HepG2 (cell line): ENCODE measurements around the gene BCAS3. TPM values are rescaled to one million over a fixed set of nuclear protein-coding genes. Genes with fewer than 3 reads are reported as not detected.

Experiments
- CEBPG ChIP-seq: IDR thresholded peaks from 2 replicates; pipeline ENCODE4 v1.6.1; 2016
- FIP1L1 ChIP-seq: fragments of 200-400 bp; formaldehyde crosslinking; IDR thresholded peaks from 2 replicates; pipeline ENCODE4 v1.6.1; 2018; ENCODE audit warnings: low read depth, mild to moderate bottlenecking, low read length, moderate library complexity, borderline replicate concordance; ENCODE audit not compliant: insufficient read depth
- HHEX ChIP-seq: IDR thresholded peaks from 2 replicates; pipeline ENCODE4 v1.6.1; 2016; ENCODE audit warnings: control low read depth
- JDP2 ChIP-seq: sonication (generic); formaldehyde crosslinking; IDR thresholded peaks from 2 replicates; pipeline ENCODE4 v1.8.1; 2022; ENCODE audit warnings: missing genetic modification reagents, borderline replicate concordance
- MTF1 ChIP-seq: sonication (generic); formaldehyde crosslinking; IDR thresholded peaks from 2 replicates; pipeline ENCODE4 v1.5.0; 2020; ENCODE audit warnings: missing genetic modification reagents
- RAD21 ChIP-seq: fragments of 450-650 bp; formaldehyde crosslinking; IDR thresholded peaks from 2 replicates; pipeline ENCODE4 v1.5.0; 2020; ENCODE audit warnings: mild to moderate bottlenecking
- SAP130 ChIP-seq: IDR thresholded peaks from 2 replicates; pipeline ENCODE4 v1.6.1; 2016; ENCODE audit warnings: low read depth
- TGIF2 ChIP-seq: IDR thresholded peaks from 2 replicates; pipeline ENCODE4 v1.6.1; 2016; ENCODE audit warnings: control low read depth, missing compliant biosample characterization
- THYN1 ChIP-seq: sonication (generic); formaldehyde crosslinking; IDR thresholded peaks from 2 replicates; pipeline ENCODE4 v1.8.1; 2023; ENCODE audit warnings: low read depth, mild to moderate bottlenecking, moderate library complexity, missing genetic modification reagents, borderline replicate concordance
- XRCC5 ChIP-seq: fragments of 200-400 bp; formaldehyde crosslinking; optimal IDR thresholded peaks from 2 replicates; pipeline ENCODE3; 2017; ENCODE audit warnings: mild to moderate bottlenecking, low read length
- ZNF292 ChIP-seq: sonication (generic); formaldehyde crosslinking; IDR thresholded peaks from 2 replicates; pipeline ENCODE4 v1.8.1; 2022; ENCODE audit warnings: mild to moderate bottlenecking, low read depth, missing genetic modification reagents, borderline replicate concordance
- ZNF709 ChIP-seq: sonication (generic); formaldehyde crosslinking; IDR thresholded peaks from 2 replicates; pipeline ENCODE4 v1.5.0; 2020; ENCODE audit warnings: mild to moderate bottlenecking, missing genetic modification reagents
- ZNF879 ChIP-seq: sonication (generic); formaldehyde crosslinking; IDR thresholded peaks from 2 replicates; pipeline ENCODE4 v1.8.1; 2023; ENCODE audit warnings: missing genetic modification reagents
- polyA plus RNA-seq, 8 experiments: library from polyadenylated mRNA; depleted of rRNA in 3 of 8; stranded (reverse) in 7 of 8; unstranded in 1 of 8; fragments of >200 nt; fragmentation: Illumina TruSeq in 4 of 8; extraction: Trizol in 4 of 8; gene quantifications; 2 replicates each; pipeline versions ENCODE4 v1.2.1 to v1.2.3, GENCODE V29; 2011 to 2016; ENCODE audit warnings: low read depth in 4 of 8, missing spikeins in 1 of 8, mixed read lengths in 1 of 8; ENCODE audit not compliant: insufficient read depth in 1 of 8
- total RNA-seq, 5 experiments: library from RNA; depleted of rRNA; stranded (reverse); fragments of >200 nt; fragmentation: Illumina TruSeq; extraction: Trizol; gene quantifications; 2 replicates each; pipeline ENCODE4 v1.2.3, GENCODE V29; 2016; ENCODE audit warnings: low read depth in 1 of 5
- TF ChIP-seq, protein P1 (sequence below): sonication (generic); formaldehyde crosslinking; IDR thresholded peaks from 2 replicates; pipeline ENCODE4 v1.5.1; 2020; ENCODE audit warnings: mild to moderate bottlenecking, missing genetic modification reagents, moderate library complexity
- TF ChIP-seq, protein P2 (sequence below): sonication (generic); formaldehyde crosslinking; IDR thresholded peaks from 2 replicates; pipeline ENCODE4 v1.4.0; 2020; ENCODE audit warnings: missing genetic modification reagents
- TF ChIP-seq, protein P3 (sequence below): sonication (generic); formaldehyde crosslinking; IDR thresholded peaks from 2 replicates; pipeline ENCODE4 v1.4.0; 2020; ENCODE audit warnings: missing genetic modification reagents
- TF ChIP-seq, protein P4 (sequence below): sonication (generic); formaldehyde crosslinking; IDR thresholded peaks from 2 replicates; pipeline ENCODE4 v1.4.0; 2020; ENCODE audit warnings: missing genetic modification reagents; ENCODE audit errors: not compliant biosample characterization
- TF ChIP-seq, protein P5 (sequence below): sonication (generic); formaldehyde crosslinking; IDR thresholded peaks from 2 replicates; pipeline ENCODE4 v1.4.0; 2020; ENCODE audit warnings: mild to moderate bottlenecking, missing genetic modification reagents

BCAS3 gene
- total and polyA plus RNA-seq, 2 of the 13 experiments (the other 11 are each of a cell fraction or from before 2014, with no cell fraction given), result 10.7 to 11.2 TPM

DNA sequence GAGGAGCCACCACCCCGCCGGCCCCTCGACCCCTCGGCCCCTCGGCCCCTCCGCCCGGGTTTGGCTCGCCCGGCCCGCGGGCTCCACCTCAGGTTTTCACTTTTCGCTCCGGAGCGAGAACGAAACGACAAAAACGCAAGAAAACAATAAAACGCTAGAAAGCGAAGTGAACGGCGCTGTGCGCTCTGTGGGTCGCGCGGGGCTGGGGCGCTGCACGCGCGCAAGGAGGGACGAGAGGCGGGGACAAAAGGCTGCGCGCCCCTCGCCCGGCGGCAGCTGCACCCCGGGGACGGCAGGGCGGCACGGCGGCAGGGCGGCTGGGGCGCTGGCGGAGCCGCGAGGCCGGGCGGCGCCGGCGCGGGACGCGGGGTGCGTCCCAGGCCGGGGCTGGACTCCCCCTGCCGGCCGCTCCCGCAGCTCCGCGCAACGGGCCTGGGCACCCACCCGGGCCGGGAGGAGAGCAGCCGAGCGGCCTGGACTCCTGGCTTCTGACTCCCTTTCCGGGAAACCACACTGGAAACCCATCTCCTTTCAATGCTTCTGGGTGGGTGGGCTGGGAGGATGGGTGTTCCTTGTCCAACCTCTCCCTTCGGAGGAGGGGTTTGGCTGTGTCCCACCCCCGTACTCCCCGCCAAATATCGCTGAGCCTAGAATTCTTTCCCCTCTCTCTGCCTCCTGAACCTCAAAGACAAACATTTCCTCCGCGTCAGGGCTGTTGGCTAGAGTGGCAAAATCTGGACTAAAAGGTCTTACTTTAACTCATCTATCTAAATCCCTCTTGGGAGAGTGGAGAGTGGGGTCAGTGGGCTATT, 731.9 kb downstream of the BCAS3 start (continued):
- TF ChIP-seq ZNF709 (no peak), CEBPG (no peak), TGIF2 (no peak), SAP130 (CRISPR knock-in tag) (no peak), RAD21 (CRISPR knock-in tag) (peak; percentile 96), MTF1 (no peak), THYN1 (CRISPR knock-in tag) (no peak), XRCC5 (peak; percentile 36), ZNF292 (CRISPR knock-in tag) (no peak), HHEX (CRISPR knock-in tag) (no peak), FIP1L1 (no peak), ZNF879 (no peak), JDP2 (CRISPR knock-in tag) (no peak)
- TF ChIP-seq, protein P1, sequence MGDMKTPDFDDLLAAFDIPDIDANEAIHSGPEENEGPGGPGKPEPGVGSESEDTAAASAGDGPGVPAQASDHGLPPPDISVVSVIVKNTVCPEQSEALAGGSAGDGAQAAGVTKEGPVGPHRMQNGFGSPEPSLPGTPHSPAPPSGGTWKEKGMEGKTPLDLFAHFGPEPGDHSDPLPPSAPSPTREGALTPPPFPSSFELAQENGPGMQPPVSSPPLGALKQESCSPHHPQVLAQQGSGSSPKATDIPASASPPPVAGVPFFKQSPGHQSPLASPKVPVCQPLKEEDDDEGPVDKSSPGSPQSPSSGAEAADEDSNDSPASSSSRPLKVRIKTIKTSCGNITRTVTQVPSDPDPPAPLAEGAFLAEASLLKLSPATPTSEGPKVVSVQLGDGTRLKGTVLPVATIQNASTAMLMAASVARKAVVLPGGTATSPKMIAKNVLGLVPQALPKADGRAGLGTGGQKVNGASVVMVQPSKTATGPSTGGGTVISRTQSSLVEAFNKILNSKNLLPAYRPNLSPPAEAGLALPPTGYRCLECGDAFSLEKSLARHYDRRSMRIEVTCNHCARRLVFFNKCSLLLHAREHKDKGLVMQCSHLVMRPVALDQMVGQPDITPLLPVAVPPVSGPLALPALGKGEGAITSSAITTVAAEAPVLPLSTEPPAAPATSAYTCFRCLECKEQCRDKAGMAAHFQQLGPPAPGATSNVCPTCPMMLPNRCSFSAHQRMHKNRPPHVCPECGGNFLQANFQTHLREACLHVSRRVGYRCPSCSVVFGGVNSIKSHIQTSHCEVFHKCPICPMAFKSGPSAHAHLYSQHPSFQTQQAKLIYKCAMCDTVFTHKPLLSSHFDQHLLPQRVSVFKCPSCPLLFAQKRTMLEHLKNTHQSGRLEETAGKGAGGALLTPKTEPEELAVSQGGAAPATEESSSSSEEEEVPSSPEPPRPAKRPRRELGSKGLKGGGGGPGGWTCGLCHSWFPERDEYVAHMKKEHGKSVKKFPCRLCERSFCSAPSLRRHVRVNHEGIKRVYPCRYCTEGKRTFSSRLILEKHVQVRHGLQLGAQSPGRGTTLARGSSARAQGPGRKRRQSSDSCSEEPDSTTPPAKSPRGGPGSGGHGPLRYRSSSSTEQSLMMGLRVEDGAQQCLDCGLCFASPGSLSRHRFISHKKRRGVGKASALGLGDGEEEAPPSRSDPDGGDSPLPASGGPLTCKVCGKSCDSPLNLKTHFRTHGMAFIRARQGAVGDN (CRISPR knock-in tag), result peak; percentile 71
- TF ChIP-seq, protein P2, sequence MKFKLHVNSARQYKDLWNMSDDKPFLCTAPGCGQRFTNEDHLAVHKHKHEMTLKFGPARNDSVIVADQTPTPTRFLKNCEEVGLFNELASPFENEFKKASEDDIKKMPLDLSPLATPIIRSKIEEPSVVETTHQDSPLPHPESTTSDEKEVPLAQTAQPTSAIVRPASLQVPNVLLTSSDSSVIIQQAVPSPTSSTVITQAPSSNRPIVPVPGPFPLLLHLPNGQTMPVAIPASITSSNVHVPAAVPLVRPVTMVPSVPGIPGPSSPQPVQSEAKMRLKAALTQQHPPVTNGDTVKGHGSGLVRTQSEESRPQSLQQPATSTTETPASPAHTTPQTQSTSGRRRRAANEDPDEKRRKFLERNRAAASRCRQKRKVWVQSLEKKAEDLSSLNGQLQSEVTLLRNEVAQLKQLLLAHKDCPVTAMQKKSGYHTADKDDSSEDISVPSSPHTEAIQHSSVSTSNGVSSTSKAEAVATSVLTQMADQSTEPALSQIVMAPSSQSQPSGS (CRISPR knock-in tag), result peak; percentile 15; the same call in 1 of the 2 replicates
- TF ChIP-seq, protein P3, sequence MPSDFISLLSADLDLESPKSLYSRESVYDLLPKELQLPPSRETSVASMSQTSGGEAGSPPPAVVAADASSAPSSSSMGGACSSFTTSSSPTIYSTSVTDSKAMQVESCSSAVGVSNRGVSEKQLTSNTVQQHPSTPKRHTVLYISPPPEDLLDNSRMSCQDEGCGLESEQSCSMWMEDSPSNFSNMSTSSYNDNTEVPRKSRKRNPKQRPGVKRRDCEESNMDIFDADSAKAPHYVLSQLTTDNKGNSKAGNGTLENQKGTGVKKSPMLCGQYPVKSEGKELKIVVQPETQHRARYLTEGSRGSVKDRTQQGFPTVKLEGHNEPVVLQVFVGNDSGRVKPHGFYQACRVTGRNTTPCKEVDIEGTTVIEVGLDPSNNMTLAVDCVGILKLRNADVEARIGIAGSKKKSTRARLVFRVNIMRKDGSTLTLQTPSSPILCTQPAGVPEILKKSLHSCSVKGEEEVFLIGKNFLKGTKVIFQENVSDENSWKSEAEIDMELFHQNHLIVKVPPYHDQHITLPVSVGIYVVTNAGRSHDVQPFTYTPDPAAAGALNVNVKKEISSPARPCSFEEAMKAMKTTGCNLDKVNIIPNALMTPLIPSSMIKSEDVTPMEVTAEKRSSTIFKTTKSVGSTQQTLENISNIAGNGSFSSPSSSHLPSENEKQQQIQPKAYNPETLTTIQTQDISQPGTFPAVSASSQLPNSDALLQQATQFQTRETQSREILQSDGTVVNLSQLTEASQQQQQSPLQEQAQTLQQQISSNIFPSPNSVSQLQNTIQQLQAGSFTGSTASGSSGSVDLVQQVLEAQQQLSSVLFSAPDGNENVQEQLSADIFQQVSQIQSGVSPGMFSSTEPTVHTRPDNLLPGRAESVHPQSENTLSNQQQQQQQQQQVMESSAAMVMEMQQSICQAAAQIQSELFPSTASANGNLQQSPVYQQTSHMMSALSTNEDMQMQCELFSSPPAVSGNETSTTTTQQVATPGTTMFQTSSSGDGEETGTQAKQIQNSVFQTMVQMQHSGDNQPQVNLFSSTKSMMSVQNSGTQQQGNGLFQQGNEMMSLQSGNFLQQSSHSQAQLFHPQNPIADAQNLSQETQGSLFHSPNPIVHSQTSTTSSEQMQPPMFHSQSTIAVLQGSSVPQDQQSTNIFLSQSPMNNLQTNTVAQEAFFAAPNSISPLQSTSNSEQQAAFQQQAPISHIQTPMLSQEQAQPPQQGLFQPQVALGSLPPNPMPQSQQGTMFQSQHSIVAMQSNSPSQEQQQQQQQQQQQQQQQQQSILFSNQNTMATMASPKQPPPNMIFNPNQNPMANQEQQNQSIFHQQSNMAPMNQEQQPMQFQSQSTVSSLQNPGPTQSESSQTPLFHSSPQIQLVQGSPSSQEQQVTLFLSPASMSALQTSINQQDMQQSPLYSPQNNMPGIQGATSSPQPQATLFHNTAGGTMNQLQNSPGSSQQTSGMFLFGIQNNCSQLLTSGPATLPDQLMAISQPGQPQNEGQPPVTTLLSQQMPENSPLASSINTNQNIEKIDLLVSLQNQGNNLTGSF (CRISPR knock-in tag), result 0 out of 2 replicates have a peak, but pooled peaks have one; percentile 60
- TF ChIP-seq, protein P4, sequence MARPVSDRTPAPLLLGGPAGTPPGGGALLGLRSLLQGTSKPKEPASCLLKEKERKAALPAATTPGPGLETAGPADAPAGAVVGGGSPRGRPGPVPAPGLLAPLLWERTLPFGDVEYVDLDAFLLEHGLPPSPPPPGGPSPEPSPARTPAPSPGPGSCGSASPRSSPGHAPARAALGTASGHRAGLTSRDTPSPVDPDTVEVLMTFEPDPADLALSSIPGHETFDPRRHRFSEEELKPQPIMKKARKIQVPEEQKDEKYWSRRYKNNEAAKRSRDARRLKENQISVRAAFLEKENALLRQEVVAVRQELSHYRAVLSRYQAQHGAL, result no peak
- TF ChIP-seq, protein P5, sequence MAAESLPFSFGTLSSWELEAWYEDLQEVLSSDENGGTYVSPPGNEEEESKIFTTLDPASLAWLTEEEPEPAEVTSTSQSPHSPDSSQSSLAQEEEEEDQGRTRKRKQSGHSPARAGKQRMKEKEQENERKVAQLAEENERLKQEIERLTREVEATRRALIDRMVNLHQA (CRISPR knock-in tag), result no peak
